B cell (primary cell): Measurements from ENCODE around the gene SPIN3. TPM values are rescaled to one million over a fixed set of nuclear protein-coding genes. Genes with fewer than 3 reads are reported as not detected.

ENCODE experiments used
- ATAC-seq: fragments of 200-7000 bp; cut with Tn5 transposase; one replicate; pipeline ENCODE4 v1.10.0; 2021; ENCODE audit warnings: low read depth, mild to moderate bottlenecking, moderate number of reproducible peaks, moderate library complexity
- CTCF ChIA-PET: fragments of 350-600 bp; sonication (Branson Sonifier 250); formaldehyde crosslinking; loops from one replicate; lab custom pipeline; 2021; ENCODE audit warnings: antibody characterized with exemption, inconsistent platforms; lab: Charles Lee
- POLR2A ChIA-PET: fragments of 350-600 bp; sonication (Branson Sonifier 250); formaldehyde crosslinking; loops from one replicate; lab custom pipeline; 2021; ENCODE audit warnings: antibody characterized with exemption; lab: Charles Lee
- DNase-seq: peaks from one replicate; pipeline ENCODE4 v3.0.0; 2013
- H2AFZ ChIP-seq: 2 replicates; pipeline ENCODE4 v1.6.1; 2012; ENCODE audit warnings: mild to moderate bottlenecking, low read depth, low read length; ENCODE audit not compliant: insufficient read depth, poor library complexity, severe bottlenecking
- H3K27ac ChIP-seq, 2 donors: 1 replicate in 1 of 2; 2 replicates in 1 of 2; pipeline ENCODE4 v1.5.1; 2012 to 2013; ENCODE audit warnings: low read length in 2 of 2, mild to moderate bottlenecking in 2 of 2, moderate library complexity in 1 of 2
- H3K27me3 ChIP-seq, 4 experiments: fragments of 200-600 bp in 1 of 4; sonication (generic) in 1 of 4; replicated peaks in 1 of 4; 1 replicate in 2 of 4; 2 replicates in 2 of 4; pipeline versions ENCODE4 v1.6.1 to v1.7.0; 2013 to 2016; ENCODE audit warnings: low read length in 3 of 4, mild to moderate bottlenecking in 2 of 4, mixed read lengths in 1 of 4, moderate library complexity in 1 of 4; ENCODE audit not compliant: insufficient read depth in 4 of 4, control insufficient read depth in 3 of 4; ENCODE audit errors: control extremely low read depth in 1 of 4
- H3K36me3 ChIP-seq, 2 experiments: replicated peaks in 1 of 2; 1 replicate in 1 of 2; 2 replicates in 1 of 2; pipeline versions ENCODE4 v1.6.1 to v1.7.1; 2013; ENCODE audit warnings: low read length in 1 of 2; ENCODE audit not compliant: insufficient read depth in 2 of 2, control insufficient read depth in 1 of 2; ENCODE audit errors: control extremely low read depth in 1 of 2, extremely low read depth in 1 of 2
- H3K4me1 ChIP-seq, 2 donors: fragments of 200-600 bp in 1 of 2; sonication (generic) in 1 of 2; 1 replicate in 1 of 2; 2 replicates in 1 of 2; pipeline versions ENCODE4 v1.5.1 to v1.6.1; 2013 to 2017; ENCODE audit warnings: low read length in 2 of 2; ENCODE audit not compliant: control insufficient read depth in 2 of 2, insufficient read depth in 2 of 2
- H3K4me2 ChIP-seq: replicated peaks from 2 replicates; pipeline ENCODE3; 2012; ENCODE audit warnings: mild to moderate bottlenecking, low read depth, low read length; ENCODE audit not compliant: poor library complexity, severe bottlenecking
- H3K4me3 ChIP-seq, 5 experiments: fragments of 200-600 bp in 1 of 5; sonication (generic) in 1 of 5; 1 replicate in 3 of 5; 2 replicates in 2 of 5; pipeline versions ENCODE4 v1.5.1 to v1.7.0; 2011 to 2016; ENCODE audit warnings: low read length in 4 of 5, mild to moderate bottlenecking in 4 of 5, low read depth in 2 of 5, control low read depth in 1 of 5, moderate library complexity in 1 of 5; ENCODE audit not compliant: insufficient read depth in 1 of 5; ENCODE audit errors: control extremely low read depth in 1 of 5, extremely low read depth in 1 of 5
- H3K79me2 ChIP-seq: fragments of 200-600 bp; sonication (generic); one replicate; pipeline ENCODE4 v1.6.0; 2016; ENCODE audit warnings: low read length; ENCODE audit not compliant: control insufficient read depth, insufficient read depth
- H3K9ac ChIP-seq: fragments of 200-600 bp; sonication (generic); 2 replicates; pipeline ENCODE4 v1.6.1; 2017; ENCODE audit warnings: mild to moderate bottlenecking, low read length, moderate library complexity
- H3K9me3 ChIP-seq, 3 donors: one replicate each; pipeline versions ENCODE4 v1.6.1 to v1.7.1; 2013; ENCODE audit warnings: low read length in 2 of 3; ENCODE audit not compliant: control insufficient read depth in 2 of 3, insufficient read depth in 1 of 3; ENCODE audit errors: control extremely low read depth in 1 of 3
- H4K20me1 ChIP-seq: 2 replicates; pipeline ENCODE4 v1.6.0; 2012; ENCODE audit warnings: mild to moderate bottlenecking, low read length; ENCODE audit not compliant: insufficient read depth, control insufficient read depth, poor library complexity, severe bottlenecking
- H3K27ac Mint-ChIP-seq: one replicate; pipeline ENCODE4 v1.8.0; 2021; ENCODE audit warnings: mixed read lengths
- H3K27me3 Mint-ChIP-seq: one replicate; pipeline ENCODE4 v1.8.0; 2021; ENCODE audit warnings: mixed read lengths
- H3K4me1 Mint-ChIP-seq: one replicate; pipeline ENCODE4 v1.8.0; 2021; ENCODE audit warnings: mixed read lengths
- H3K4me3 Mint-ChIP-seq: one replicate; pipeline ENCODE4 v1.8.0; 2021; ENCODE audit warnings: mixed read lengths
- H3K9me3 Mint-ChIP-seq: one replicate; pipeline ENCODE4 v1.8.0; 2022; ENCODE audit warnings: mixed read lengths; ENCODE audit not compliant: insufficient read depth
- CTCF ChIP-seq: fragments of 200-600 bp; IDR thresholded peaks from one replicate; pipeline ENCODE4 v1.8.0; 2022; ENCODE audit warnings: antibody characterized with exemption, mild to moderate bottlenecking
- EZH2 ChIP-seq: IDR thresholded peaks from 2 replicates; pipeline ENCODE4 v1.6.1; 2012; ENCODE audit warnings: borderline replicate concordance, low read depth, mild to moderate bottlenecking, moderate library complexity, low read length; ENCODE audit not compliant: insufficient read depth, poor library complexity, severe bottlenecking
- WGBS: methylation state at CpG from one replicate; pipeline ENCODE4 v1.1.5; 2013; ENCODE audit warnings: missing lambda C conversion rate; ENCODE audit not compliant: insufficient coverage; 5-methylcytosine and 5-hydroxymethylcytosine counted together
- intact Hi-C: fragments of 100-400 bp; cut with micrococcal nuclease; formaldehyde crosslinking; loops from one replicate; pipeline ENCODE4 v1.10.0; 2022
- polyA plus RNA-seq: library from polyadenylated mRNA; depleted of rRNA; stranded (reverse); fragments of >200 nt; gene quantifications from 2 replicates; pipeline ENCODE4 v1.2.3, GENCODE V29; 2012
- total RNA-seq, 2 donors: library from RNA; stranded (reverse); fragments of 120-200 nt in 1 of 2; gene quantifications; 1 replicate in 1 of 2; 2 replicates in 1 of 2; pipeline versions ENCODE4 v1.2.3 to v1.2.4, GENCODE V29; 2013 to 2022

SPIN3 gene
- total and polyA plus RNA-seq, 2 donors (not counting 1 experiment from before 2014, with no cell fraction given), result 12.0 to 19.4 TPM

- POLR2A ChIA-PET, result no interaction called here
- intact Hi-C loops, result loop anchor here (1.0 to 10.0 kb wide), 3 partner anchors 127 to 460 kb away; partner anchors contain the start of genes SPIN2B and UBQLN2
Measured at GRCh38 chrX:56994375-56995270, 718 bp downstream of the SPIN3 start.

More at GRCh38 chrX:56994375-56995270, 718 bp downstream of the SPIN3 start:
- Histone ChIP-seq H3K27me3 (peaks cover 0 to 5% (median 0%) of the 10 kb centered on the region in 4 experiments), H3K27ac (peak overlapping the region; percentile 41 to 55), H3K36me3 (no peaks in the 10 kb centered on the region), H3K4me1 (peaks cover 3% of the 10 kb centered on the region in 2 donors), H3K9me3 (no peaks in the 10 kb centered on the region), H4K20me1 (no peaks in the 10 kb centered on the region), H3K9ac (peak overlapping the region; percentile 62), H3K4me2 (peak overlapping the region; percentile 71), H2AFZ (peak overlapping the region; percentile 72), H3K4me3 (peak overlapping the region in 4 of 5 experiments; percentile 48 to 58 (median 52)), H3K79me2 (no peaks in the 10 kb centered on the region)
- H3K4me1 Mint-ChIP-seq, result peaks cover 29% of the 10 kb centered on the region
- TF ChIP-seq EZH2 (no peak), CTCF (no peak)
- H3K9me3 Mint-ChIP-seq, result no peaks in the 10 kb centered on the region
- CTCF ChIA-PET, result interaction anchor here (0.7 to 2.9 kb wide), 2 partner anchors 7 to 16 kb away, joined by 3 to 8 read pairs; no protein-coding TSS in a partner anchor
- ATAC-seq, result no peak
- peak overlapping the region; percentile 96 for H3K4me3 Mint-ChIP-seq
- H3K27ac Mint-ChIP-seq, result peak overlapping the region; percentile 92
- H3K27me3 Mint-ChIP-seq, result no peaks in the 10 kb centered on the region
- no peak for DNase-seq
- 60% methylated on average over 14 of the region's 26 CpGs for WGBS
